Measurements from ENCODE around the gene ULK4. TPM values are rescaled to one million over a fixed set of nuclear protein-coding genes. Genes with fewer than 3 reads are reported as not detected.
A peak's percentile ranks its signal among the peaks of the same experiment; 100 is the strongest.

Gene ULK4
- total RNA-seq, 1 donor from 2014 or later: 11.2 TPM

DNA sequence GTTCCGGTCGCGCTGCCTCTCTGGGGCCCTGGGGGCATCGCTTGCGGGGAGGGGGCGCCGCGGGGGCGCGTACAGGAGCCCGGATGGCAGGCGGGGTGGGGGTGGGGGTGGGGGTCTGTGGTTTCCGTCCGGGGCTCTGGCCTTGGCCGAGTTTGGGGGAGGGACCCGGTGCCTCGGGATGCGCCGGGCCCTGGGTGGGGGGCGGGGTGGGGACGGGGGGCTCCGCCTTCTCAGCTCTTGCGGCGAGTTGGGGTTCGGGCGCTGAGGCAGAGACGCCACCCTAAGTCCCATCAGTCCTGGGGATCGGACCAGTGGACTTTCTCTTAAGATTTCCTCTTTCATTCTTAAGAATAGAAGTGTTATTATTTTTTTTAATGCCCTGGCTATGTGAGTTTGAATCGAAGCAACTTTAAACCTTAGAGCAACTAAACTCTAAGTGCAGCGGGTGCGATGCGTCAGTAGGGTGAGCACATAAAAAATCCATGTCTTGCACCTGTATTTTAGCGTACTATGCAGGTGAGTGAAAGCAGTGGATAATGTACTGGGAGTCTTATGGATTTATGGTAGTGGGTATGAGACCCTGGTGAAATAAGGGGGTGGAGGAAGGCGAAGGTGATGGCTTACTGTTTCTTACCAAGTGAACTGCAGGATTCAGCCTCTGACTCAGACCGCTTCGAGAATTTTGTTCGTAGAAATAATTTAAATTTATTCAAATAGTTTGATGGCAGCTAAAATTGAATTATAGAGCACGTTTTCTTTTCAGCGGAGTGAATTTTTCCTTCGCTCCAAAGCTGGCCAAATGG, 761.8 kb downstream of the ULK4 start:
- ATAC-seq: peak; percentile 3

GRCh38 chr3:41198950-41199865, 762.7 kb downstream of the ULK4 start, which contains the start of gene CTNNB1:
TSS of gene CTNNB1 (plus strand) at chr3:41199505. CDS start at chr3:41224069, 24,564 bp downstream.
- peak within 1 kb of the TSS; percentile 78 for H3K4me3 ChIP-seq
- intact Hi-C loops (cut with DNase I): no loop called here
- TF ChIP-seq CTCF (IDR thresholded peaks at IDR 0.05): no peak
- ATAC-seq: peak; percentile 96
- peaks cover 33% of the 10 kb centered on the region for H3K4me1 ChIP-seq
- DNase-seq: peak; percentile 96
- no peaks in the 10 kb centered on the region for H3K36me3 ChIP-seq
- no peaks in the 10 kb centered on the region for H3K9me3 ChIP-seq
- peak within 1 kb of the TSS; percentile 97 for H3K27ac ChIP-seq
- H3K27me3 ChIP-seq: no peaks in the 10 kb centered on the region

More for the DNA sequence above, 761.8 kb downstream of the ULK4 start:
- no peaks in the 10 kb centered on the region for H3K36me3 ChIP-seq
- H3K4me1 ChIP-seq: peaks cover 42% of the 10 kb centered on the region
- intact Hi-C loops (cut with DNase I): loop anchor here (10.0 kb wide), 1 partner anchor 615 kb away; no protein-coding TSS in a partner anchor
- H3K27me3 ChIP-seq: no peaks in the 10 kb centered on the region
- TF ChIP-seq CTCF (IDR thresholded peaks at IDR 0.05): no peak
- peak overlapping the region; percentile 97 for H3K27ac ChIP-seq
- H3K4me3 ChIP-seq: peak overlapping the region; percentile 78
- DNase-seq: peak; percentile 73
- no peaks in the 10 kb centered on the region for H3K9me3 ChIP-seq

- ATAC-seq (peak; percentile 3), DNase-seq (no peak)
- Histone ChIP-seq H3K27me3 (no peaks in the 10 kb centered on the region), H3K36me3 (no peaks in the 10 kb centered on the region), H3K9me3 (no peaks in the 10 kb centered on the region), H3K4me1 (peaks cover 26% of the 10 kb centered on the region), H3K27ac (peak overlapping the region; percentile 97), H3K4me3 (peak overlapping the region; percentile 78)
- no peak for TF ChIP-seq CTCF (IDR thresholded peaks at IDR 0.05)
- intact Hi-C loops (cut with DNase I): no loop called here
These were observed 763.4 kb downstream of the ULK4 start for GRCh38 chr3:41198526-41198925.

- ATAC-seq (no peak), DNase-seq (no peak)
- H3K4me3 ChIP-seq: peak overlapping the region; percentile 78
- H3K36me3 ChIP-seq: no peaks in the 10 kb centered on the region
- H3K27ac ChIP-seq: peak overlapping the region; percentile 97
- no peaks in the 10 kb centered on the region for H3K9me3 ChIP-seq
- intact Hi-C loops (cut with DNase I): no loop called here
- H3K4me1 ChIP-seq: peaks cover 21% of the 10 kb centered on the region
- H3K27me3 ChIP-seq: no peaks in the 10 kb centered on the region
- no peak for TF ChIP-seq CTCF (IDR thresholded peaks at IDR 0.05)
These were observed 763.9 kb downstream of the ULK4 start for GRCh38 chr3:41198046-41198445.

Other genes starting within 250 kb of the ULK4 start
- gene TRAK1, start 129.3 kb upstream of the ULK4 start, total RNA-seq: 49.6 TPM